Activated T-cell treated with anti-CD3 and anti-CD28 coated beads, Interleukin-2, amount 50 U/mL, for 24 hours (primary cell): ENCODE measurements around the gene TUBA4A.

ENCODE experiments used
- DNase-seq: peaks from one replicate; pipeline ENCODE4 v3.0.0-alpha.2; 2020
- H3K27ac Mint-ChIP-seq: 2 replicates; pipeline ENCODE4 v1.8.0; 2020; ENCODE audit warnings: mild to moderate bottlenecking, mixed read lengths
- H3K27me3 Mint-ChIP-seq: 2 replicates; pipeline ENCODE4 v1.8.0; 2020; ENCODE audit warnings: mixed read lengths
- H3K36me3 Mint-ChIP-seq: 2 replicates; pipeline ENCODE4 v1.8.0; 2020; ENCODE audit warnings: low read depth, mixed read lengths
- H3K4me1 Mint-ChIP-seq: 2 replicates; pipeline ENCODE4 v1.8.0; 2020; ENCODE audit warnings: low read depth, mixed read lengths
- H3K4me3 Mint-ChIP-seq: 2 replicates; pipeline ENCODE4 v1.8.0; 2020; ENCODE audit warnings: mild to moderate bottlenecking, moderate library complexity, mixed read lengths
- H3K9me3 Mint-ChIP-seq: 2 replicates; pipeline ENCODE4 v1.8.0; 2020; ENCODE audit warnings: mixed read lengths

The TUBA4A gene

GRCh38 chr2:219219784-219220532 lies 33.8 kb downstream of the TUBA4A start:
- Mint-ChIP-seq H3K27ac (peak overlapping the region; percentile 90), H3K9me3 (no peaks in the 10 kb centered on the region), H3K36me3 (peaks cover 83% of the 10 kb centered on the region), H3K27me3 (no peaks in the 10 kb centered on the region), H3K4me3 (no peak overlapping the region), H3K4me1 (peaks cover 31% of the 10 kb centered on the region)
- DNase-seq: no peak

- Mint-ChIP-seq H3K4me1 (peaks cover 31% of the 10 kb centered on the region), H3K9me3 (no peaks in the 10 kb centered on the region), H3K4me3 (peak within 1 kb of the TSS; percentile 83), H3K27me3 (no peaks in the 10 kb centered on the region), H3K36me3 (peaks cover 83% of the 10 kb centered on the region), H3K27ac (peak within 1 kb of the TSS; percentile 91)
- peak; percentile 91 for DNase-seq
These were observed 34.7 kb downstream of the TUBA4A start, which contains the start of gene ABCB6 for GRCh38 chr2:219218732-219219701. Gene ABCB6 (minus strand): TSS chr2:219218958. CDS start chr2:219218673, 285 bp downstream.

GRCh38 chr2:219218217-219218731 lies 35.4 kb downstream of the TUBA4A start:
- Mint-ChIP-seq H3K27ac (peak overlapping the region; percentile 91), H3K27me3 (no peaks in the 10 kb centered on the region), H3K4me3 (peak overlapping the region; percentile 83), H3K4me1 (peaks cover 31% of the 10 kb centered on the region), H3K9me3 (no peaks in the 10 kb centered on the region), H3K36me3 (peaks cover 83% of the 10 kb centered on the region)
- no peak for DNase-seq

- Mint-ChIP-seq H3K27me3 (no peaks in the 10 kb centered on the region), H3K36me3 (peaks cover 81% of the 10 kb centered on the region), H3K4me1 (peaks cover 35% of the 10 kb centered on the region), H3K4me3 (no peak overlapping the region), H3K27ac (peak overlapping the region; percentile 63), H3K9me3 (no peaks in the 10 kb centered on the region)
- no peak for DNase-seq
These were observed 37.2 kb downstream of the TUBA4A start for GRCh38 chr2:219216535-219216915.

- no peaks in the 10 kb centered on the region for H3K27me3 Mint-ChIP-seq
- peaks cover 40% of the 10 kb centered on the region for H3K4me1 Mint-ChIP-seq
- H3K4me3 Mint-ChIP-seq: no peak overlapping the region
- H3K9me3 Mint-ChIP-seq: no peaks in the 10 kb centered on the region
- no peak overlapping the region for H3K27ac Mint-ChIP-seq
- no peak for DNase-seq
- H3K36me3 Mint-ChIP-seq: peaks cover 81% of the 10 kb centered on the region
These were observed 37.7 kb downstream of the TUBA4A start for GRCh38 chr2:219215871-219216534.

GRCh38 chr2:219214786-219215185 lies 38.9 kb downstream of the TUBA4A start:
- Mint-ChIP-seq H3K36me3 (peaks cover 81% of the 10 kb centered on the region), H3K27me3 (no peaks in the 10 kb centered on the region), H3K9me3 (no peaks in the 10 kb centered on the region), H3K4me1 (peaks cover 47% of the 10 kb centered on the region), H3K4me3 (no peak overlapping the region), H3K27ac (no peak overlapping the region)
- no peak for DNase-seq

- Mint-ChIP-seq H3K4me3 (no peak overlapping the region), H3K27ac (no peak overlapping the region), H3K4me1 (peaks cover 46% of the 10 kb centered on the region), H3K9me3 (no peaks in the 10 kb centered on the region), H3K27me3 (no peaks in the 10 kb centered on the region), H3K36me3 (peaks cover 81% of the 10 kb centered on the region)
- no peak for DNase-seq
These were observed 39.6 kb downstream of the TUBA4A start for GRCh38 chr2:219214141-219214540.

GRCh38 chr2:219213486-219214071 lies 40.1 kb downstream of the TUBA4A start:
- no peak for DNase-seq
- Mint-ChIP-seq H3K36me3 (peaks cover 84% of the 10 kb centered on the region), H3K9me3 (no peaks in the 10 kb centered on the region), H3K27me3 (no peaks in the 10 kb centered on the region), H3K4me3 (no peak overlapping the region), H3K27ac (no peak overlapping the region), H3K4me1 (peaks cover 48% of the 10 kb centered on the region)

GRCh38 chr2:219213026-219213415 lies 40.7 kb downstream of the TUBA4A start:
- H3K9me3 Mint-ChIP-seq: no peaks in the 10 kb centered on the region
- no peaks in the 10 kb centered on the region for H3K27me3 Mint-ChIP-seq
- DNase-seq: no peak
- H3K36me3 Mint-ChIP-seq: peaks cover 90% of the 10 kb centered on the region
- H3K4me3 Mint-ChIP-seq: no peak overlapping the region
- peaks cover 52% of the 10 kb centered on the region for H3K4me1 Mint-ChIP-seq
- no peak overlapping the region for H3K27ac Mint-ChIP-seq

GRCh38 chr2:219210886-219211362 lies 42.8 kb downstream of the TUBA4A start:
- no peaks in the 10 kb centered on the region for H3K27me3 Mint-ChIP-seq
- H3K4me1 Mint-ChIP-seq: peaks cover 50% of the 10 kb centered on the region
- H3K27ac Mint-ChIP-seq: peak overlapping the region; percentile 79
- H3K36me3 Mint-ChIP-seq: peaks cover 88% of the 10 kb centered on the region
- no peak overlapping the region for H3K4me3 Mint-ChIP-seq
- no peak for DNase-seq
- no peaks in the 10 kb centered on the region for H3K9me3 Mint-ChIP-seq

- no peak for DNase-seq
- Mint-ChIP-seq H3K4me1 (peaks cover 50% of the 10 kb centered on the region), H3K9me3 (no peaks in the 10 kb centered on the region), H3K4me3 (no peak overlapping the region), H3K36me3 (peaks cover 82% of the 10 kb centered on the region), H3K27ac (peak overlapping the region; percentile 98), H3K27me3 (no peaks in the 10 kb centered on the region)
These were observed 43.4 kb downstream of the TUBA4A start for GRCh38 chr2:219210196-219210885.

GRCh38 chr2:219209236-219210195 lies 44.2 kb downstream of the TUBA4A start:
- DNase-seq: no peak
- peaks cover under 1% of the 10 kb centered on the region for H3K9me3 Mint-ChIP-seq
- H3K27me3 Mint-ChIP-seq: no peaks in the 10 kb centered on the region
- peak overlapping the region; percentile 92 for H3K4me3 Mint-ChIP-seq
- H3K4me1 Mint-ChIP-seq: peaks cover 50% of the 10 kb centered on the region
- peak overlapping the region; percentile 98 for H3K27ac Mint-ChIP-seq
- peaks cover 74% of the 10 kb centered on the region for H3K36me3 Mint-ChIP-seq
